T-helper 1 cell treated with Interleukin-12 subunit alpha and Interleukin-12 subunit beta and Interleukin-4 antibody, amounts not matched to agents 30 ng/mL and 1 ng/mL, for 36 hours (primary cell): Measurements from ENCODE around the gene TSPAN11. TPM values are rescaled to one million over a fixed set of nuclear protein-coding genes. Genes with fewer than 3 reads are reported as not detected.

ENCODE experiments used
- intact Hi-C: fragments of 100-400 bp; cut with micrococcal nuclease; formaldehyde crosslinking; loops from one replicate; pipeline ENCODE4 v1.15.1; 2024
- total RNA-seq: library from RNA; stranded (reverse); gene quantifications from 2 replicates; pipeline ENCODE4 v1.2.3, GENCODE V29; 2022

The TSPAN11 gene
- total RNA-seq, 1 donor from 2014 or later, result not detected

- intact Hi-C loops, result no loop called here
These were observed 16.6 kb upstream of the TSPAN11 start for GRCh38 chr12:30910038-30910350.

- intact Hi-C loops, result no loop called here
These were observed 15.3 kb upstream of the TSPAN11 start for GRCh38 chr12:30911207-30911606.

GRCh38 chr12:30913323-30913722 is 13.2 kb upstream of the TSPAN11 start:
- intact Hi-C loops, result no loop called here

- intact Hi-C loops, result no loop called here
These were observed 11.5 kb upstream of the TSPAN11 start for GRCh38 chr12:30914986-30915591.

- intact Hi-C loops, result no loop called here
These were observed 3.5 kb upstream of the TSPAN11 start for GRCh38 chr12:30923057-30923456.

GRCh38 chr12:30925607-30926242 is 823 bp upstream of the TSPAN11 start:
- intact Hi-C loops, result no loop called here

- intact Hi-C loops, result no loop called here
These were observed 669 bp downstream of the TSPAN11 start for GRCh38 chr12:30927222-30927611.

GRCh38 chr12:30928356-30929244 is 2.1 kb downstream of the TSPAN11 start:
- intact Hi-C loops, result no loop called here

GRCh38 chr12:30930238-30930637 is 3.7 kb downstream of the TSPAN11 start:
- intact Hi-C loops, result no loop called here

- intact Hi-C loops, result no loop called here
These were observed 4.1 kb downstream of the TSPAN11 start for GRCh38 chr12:30930641-30931040.

GRCh38 chr12:30932881-30933280 is 6.3 kb downstream of the TSPAN11 start:
- intact Hi-C loops, result no loop called here

GRCh38 chr12:30934811-30935210 is 8.3 kb downstream of the TSPAN11 start:
- intact Hi-C loops, result no loop called here

- intact Hi-C loops, result no loop called here
These were observed 9.5 kb downstream of the TSPAN11 start for GRCh38 chr12:30936036-30936435.

- intact Hi-C loops, result no loop called here
These were observed 12.7 kb downstream of the TSPAN11 start for GRCh38 chr12:30939234-30939633.

GRCh38 chr12:30942486-30942885 is 15.9 kb downstream of the TSPAN11 start:
- intact Hi-C loops, result no loop called here

GRCh38 chr12:30942936-30943335 is 16.4 kb downstream of the TSPAN11 start:
- intact Hi-C loops, result no loop called here

GRCh38 chr12:30945443-30946164 is 19.1 kb downstream of the TSPAN11 start:
- intact Hi-C loops, result no loop called here

- intact Hi-C loops, result no loop called here
These were observed 25.5 kb downstream of the TSPAN11 start for GRCh38 chr12:30952015-30952414.

- intact Hi-C loops, result no loop called here
These were observed 26.7 kb downstream of the TSPAN11 start for GRCh38 chr12:30953257-30953656.

- intact Hi-C loops, result no loop called here
These were observed 27.6 kb downstream of the TSPAN11 start for GRCh38 chr12:30953951-30954751.

- intact Hi-C loops, result no loop called here
These were observed 28.7 kb downstream of the TSPAN11 start for GRCh38 chr12:30955214-30955613.
